K562 (cell line): ENCODE data around the gene FAM131C. TPM values are rescaled to one million over a fixed set of nuclear protein-coding genes. Genes with fewer than 3 reads are reported as not detected.

Experiments used
- ATAC-seq: fragments of 200-7000 bp; cut with Tn5 transposase; 3 replicates; pipeline ENCODE4 v1.9.1; 2020; ENCODE audit warnings: moderate library complexity
- BruUV-seq: library from RNA; stranded (reverse); fragments of 400-500 nt; replicated peaks from 2 replicates; lab custom pipeline; 2021; lab: Mats Ljungman, UMichigan
- CTCF ChIA-PET: fragments of 300-600 bp; formaldehyde crosslinking; extraction: SDS; loops from one replicate; lab custom pipeline; 2021; ENCODE audit warnings: low intra/inter-chr PET ratio; lab: Yijun Ruan, JAX
- POLR2A ChIA-PET: fragments of 300-600, 350-650 bp; sonication (Branson Sonifier 250); formaldehyde crosslinking; extraction: SDS; loops from one replicate; lab custom pipeline; 2021; ENCODE audit warnings: antibody characterized with exemption, inconsistent platforms; lab: Yijun Ruan, JAX
- DNase-seq, 4 experiments: peaks; one replicate each; pipeline versions ENCODE4 v3.0.0 to v3.0.0-alpha.2; 2011 to 2018; ENCODE audit warnings: low spot score in 3 of 4, mixed read lengths in 3 of 4; ENCODE audit errors: extremely low read depth in 1 of 4
- FAIRE-seq: peaks from 2 replicates; lab custom pipeline; 2011; peaks lifted over from hg19 to GRCh38; lab: Jason Lieb, UNC
- H2AFZ ChIP-seq: 2 replicates; pipeline ENCODE4 v1.6.0; 2011; ENCODE audit warnings: low read depth, low read length, control low read depth, inconsistent platforms
- H3K27ac ChIP-seq: fragments of 200-600 bp; 3 replicates; pipeline ENCODE4 v1.8.0; 2011; ENCODE audit warnings: low read depth, mild to moderate bottlenecking, control low read depth, inconsistent platforms, low read length, moderate library complexity, mixed read lengths; ENCODE audit errors: extremely low read depth
- H3K27me3 ChIP-seq, 2 experiments: fragments of 300-600 bp in 1 of 2; 2 replicates in 1 of 2; 3 replicates in 1 of 2; pipeline versions ENCODE4 v1.6.0 to v1.8.0; 2011; ENCODE audit warnings: inconsistent platforms in 2 of 2, low read length in 2 of 2, mild to moderate bottlenecking in 1 of 2, mixed read lengths in 1 of 2, moderate library complexity in 1 of 2; ENCODE audit not compliant: control insufficient read depth in 2 of 2, insufficient read depth in 2 of 2
- H3K36me3 ChIP-seq: fragments of 300-600 bp; 3 replicates; pipeline ENCODE4 v1.8.0; 2011; ENCODE audit warnings: mild to moderate bottlenecking, low read length, inconsistent platforms; ENCODE audit not compliant: control insufficient read depth, insufficient read depth
- H3K4me1 ChIP-seq, 2 experiments: fragments of 200-600 bp in 1 of 2; replicated peaks in 1 of 2; 2 replicates in 1 of 2; 3 replicates in 1 of 2; pipeline versions ENCODE4 v1.5.1 to v1.8.0; 2011; ENCODE audit warnings: inconsistent platforms in 2 of 2, low read length in 2 of 2, mild to moderate bottlenecking in 1 of 2, mixed read lengths in 1 of 2, moderate library complexity in 1 of 2; ENCODE audit not compliant: control insufficient read depth in 2 of 2, insufficient read depth in 2 of 2
- H3K4me2 ChIP-seq: 2 replicates; pipeline ENCODE4 v1.6.1; 2011; ENCODE audit warnings: low read length, control low read depth, inconsistent platforms, mixed read lengths; ENCODE audit not compliant: insufficient read depth
- H3K4me3 ChIP-seq: fragments of 200-600 bp; sonication (generic), shearing (Covaris generic); 2 replicates; pipeline ENCODE4 v1.5.1; 2016; ENCODE audit warnings: control low read depth, inconsistent platforms
- H3K79me2 ChIP-seq: fragments of 200-600 bp; 3 replicates; pipeline ENCODE4 v1.8.0; 2011; ENCODE audit warnings: low read length, inconsistent platforms; ENCODE audit not compliant: control insufficient read depth, insufficient read depth
- H3K9ac ChIP-seq, 2 experiments: 2 replicates each; pipeline versions ENCODE4 v1.6.0 to v1.6.1; 2011; ENCODE audit warnings: low read depth in 2 of 2, low read length in 2 of 2, control low read depth in 1 of 2, inconsistent platforms in 1 of 2, mild to moderate bottlenecking in 1 of 2, mixed read lengths in 1 of 2; ENCODE audit not compliant: insufficient read depth in 1 of 2
- H3K9me1 ChIP-seq: one replicate; pipeline ENCODE4 v1.6.0; 2011; ENCODE audit warnings: inconsistent platforms, mild to moderate bottlenecking, low read length, moderate library complexity; ENCODE audit not compliant: control insufficient read depth, insufficient read depth
- H3K9me3 ChIP-seq: replicated peaks from 2 replicates; pipeline ENCODE4 v1.5.1; 2011; ENCODE audit warnings: low read depth, low read length, inconsistent platforms; ENCODE audit not compliant: control insufficient read depth, insufficient read depth
- H4K20me1 ChIP-seq: replicated peaks from 2 replicates; pipeline ENCODE4 v1.6.1; 2011; ENCODE audit warnings: low read length, inconsistent platforms, mixed read lengths; ENCODE audit not compliant: control insufficient read depth, insufficient read depth
- ETS2 ChIP-seq: IDR thresholded peaks from 2 replicates; pipeline ENCODE4 v1.6.1; 2016; ENCODE audit warnings: borderline replicate concordance, missing genetic modification characterization, mild to moderate bottlenecking, moderate library complexity, missing compliant biosample characterization; ENCODE audit not compliant: poor library complexity, severe bottlenecking
- FOSL1 ChIP-seq: fragments of 200-800 bp; sonication (Bioruptor generic); conservative IDR thresholded peaks from 2 replicates; pipeline ENCODE4 v1.6.1; 2016; ENCODE audit warnings: missing genetic modification characterization, missing compliant biosample characterization
- FOXJ2 ChIP-seq: fragments of 200-800 bp; sonication (Bioruptor generic); IDR thresholded peaks from 2 replicates; pipeline ENCODE4 v1.6.1; 2016; ENCODE audit warnings: missing genetic modification characterization, missing compliant biosample characterization
- GATAD2A ChIP-seq: fragments of 450-650 bp; IDR thresholded peaks from 2 replicates; pipeline ENCODE4 v1.6.1; 2017
- JUN ChIP-seq, 2 experiments: sonication (generic) in 1 of 2; formaldehyde crosslinking in 1 of 2; IDR thresholded peaks; 2 replicates each; pipeline versions ENCODE4 v1.6.1 to v1.8.0; 2012 to 2022; ENCODE audit warnings: borderline replicate concordance in 2 of 2, mild to moderate bottlenecking in 2 of 2, improper control_type of control experiment in 1 of 2, low read depth in 1 of 2, low read length in 1 of 2, missing genetic modification reagents in 1 of 2
- KDM1A ChIP-seq, 2 experiments: fragments of 450-650 bp; IDR thresholded peaks; 2 replicates each; pipeline ENCODE4 v1.6.1; 2016; ENCODE audit warnings: mild to moderate bottlenecking in 2 of 2
- NFE2L1 ChIP-seq: fragments of 450-650 bp; IDR thresholded peaks from 2 replicates; pipeline ENCODE4 v1.6.1; 2016; ENCODE audit warnings: missing genetic modification characterization, low read depth, mild to moderate bottlenecking, missing compliant biosample characterization, moderate library complexity, borderline replicate concordance
- NFRKB ChIP-seq: fragments of 450-650 bp; IDR thresholded peaks from 2 replicates; pipeline ENCODE4 v1.6.1; 2016; ENCODE audit warnings: low read depth
- RFX1 ChIP-seq: fragments of 450-650 bp; IDR thresholded peaks from 2 replicates; pipeline ENCODE4 v1.6.1; 2016; ENCODE audit warnings: mild to moderate bottlenecking, moderate library complexity
- ZNF324 ChIP-seq: fragments of 250-450 bp; sonication (Bioruptor Pico); IDR thresholded peaks from 2 replicates; pipeline ENCODE4 v1.4.0; 2020; ENCODE audit warnings: mild to moderate bottlenecking
- ZNF436 ChIP-seq: fragments of 250-450, 450-650 bp; sonication (Bioruptor Pico); formaldehyde crosslinking; IDR thresholded peaks from 2 replicates; pipeline ENCODE4 v1.7.0; 2020; ENCODE audit warnings: mild to moderate bottlenecking
- ZNF57 ChIP-seq: fragments of 450-650 bp; formaldehyde crosslinking; IDR thresholded peaks from 2 replicates; pipeline ENCODE4 v1.4.0; 2020; ENCODE audit warnings: mild to moderate bottlenecking, moderate library complexity
- ZNF583 ChIP-seq: fragments of 250-450 bp; sonication (Bioruptor Pico); IDR thresholded peaks from 2 replicates; pipeline ENCODE4 v1.4.0; 2020
- ZNF766 ChIP-seq: fragments of 200-800 bp; sonication (Bioruptor generic); conservative IDR thresholded peaks from 2 replicates; pipeline ENCODE4 v1.6.1; 2016; ENCODE audit warnings: missing genetic modification characterization, missing compliant biosample characterization
- WGBS: fragments of 100-300 bp; shearing (Covaris generic); methylation state at CpG from one replicate; pipeline ENCODE4 v1.1.6; 2016; ENCODE audit warnings: low coverage, mixed read lengths; ENCODE audit not compliant: insufficient coverage; ENCODE audit errors: missing lambda C conversion rate; 5-methylcytosine and 5-hydroxymethylcytosine counted together
- in situ Hi-C: fragments of 300-500 bp; cut with MboI; formaldehyde crosslinking; loops from 4 replicates; pipeline ENCODE4 v1.15.0; 2018; ENCODE audit warnings: inconsistent platforms, mixed read lengths
- intact Hi-C: fragments of 100-400 bp; cut with micrococcal nuclease; formaldehyde crosslinking; loops from 2 replicates; pipeline ENCODE4 v1.14.2; 2022
- polyA plus RNA-seq, 8 experiments: library from polyadenylated mRNA; depleted of rRNA in 4 of 8; stranded (reverse) in 5 of 8; unstranded in 3 of 8; fragments of >200 nt; fragmentation: Nextera tagmentation in 2 of 8; fragmentation: Illumina TruSeq in 1 of 8; extraction: Ambion mirVana in 2 of 8; extraction: Trizol in 1 of 8; gene quantifications; 2 replicates each; pipeline versions ENCODE4 v1.2.1 to v1.2.3, GENCODE V29; 2011 to 2014; ENCODE audit warnings: inconsistent platforms in 1 of 8, missing spikeins in 1 of 8
- total RNA-seq, 7 experiments: library from RNA; depleted of rRNA in 6 of 7; stranded (reverse); fragments of >200 nt in 6 of 7; fragmentation: Illumina TruSeq in 2 of 7; extraction: Trizol in 2 of 7; gene quantifications; 2 replicates each; pipeline versions ENCODE4 v1.2.1 to v1.2.3, GENCODE V29; 2011 to 2021; ENCODE audit warnings: low replicate concordance in 1 of 7
- TF ChIP-seq, protein P1 (sequence below): fragments of 450-650 bp; conservative IDR thresholded peaks from 2 replicates; pipeline ENCODE4 v1.6.1; 2016; ENCODE audit warnings: missing genetic modification characterization, low read depth, mild to moderate bottlenecking, control low read depth, missing compliant biosample characterization
- TF ChIP-seq, protein P2 (sequence below): fragments of 250-450 bp; sonication (Bioruptor Pico); IDR thresholded peaks from 2 replicates; pipeline ENCODE4 v1.4.0; 2020

Gene FAM131C
- total and polyA plus RNA-seq, 9 of the 15 experiments (the other 6 are each of a cell fraction or from before 2014, with no cell fraction given) = 0.10 to 0.29 (median 0.16) TPM; not detected in 6

DNA sequence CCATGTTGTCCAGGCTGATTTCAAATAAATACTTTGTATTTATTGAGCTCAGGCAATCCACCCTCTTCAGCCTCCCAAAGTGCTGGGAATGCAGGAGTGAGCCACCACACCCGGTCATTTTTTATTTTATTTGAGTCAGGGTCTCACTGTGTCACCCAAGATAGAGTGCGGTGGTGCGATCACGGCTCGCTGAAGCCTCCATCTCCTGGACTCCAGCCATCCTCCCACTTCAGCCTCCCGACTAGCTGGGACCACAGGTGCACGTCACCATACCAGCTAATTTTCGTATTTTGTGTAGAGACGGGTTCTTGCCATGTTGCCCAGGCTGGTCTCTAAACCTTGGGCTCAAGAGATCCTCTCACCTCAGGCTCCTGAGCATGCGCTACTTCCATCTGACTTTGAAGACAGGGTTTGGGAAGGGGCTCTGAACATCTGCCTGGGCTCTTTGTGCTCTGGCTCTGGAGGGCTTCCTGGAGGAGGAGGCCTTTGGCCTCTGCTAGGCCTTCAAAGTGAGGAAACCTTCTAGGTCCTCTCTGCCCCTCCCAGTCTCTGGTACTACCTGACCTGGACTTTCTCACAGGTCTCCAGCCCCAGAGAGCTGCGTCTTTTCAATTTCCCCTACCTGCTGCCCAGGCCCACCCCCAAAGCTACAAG is 61.4 kb downstream of the FAM131C start:
- no peaks in the 10 kb centered on the region for H3K36me3 ChIP-seq
- H4K20me1 ChIP-seq = no peaks in the 10 kb centered on the region
- peak overlapping the region; percentile 66 to 90 for H3K9ac ChIP-seq
- H3K27ac ChIP-seq = peak overlapping the region; percentile 79
- peaks cover 40 to 54% of the 10 kb centered on the region in 2 experiments for H3K4me1 ChIP-seq
- CTCF ChIA-PET = interaction anchor here (6.1 kb wide), 1 partner anchor 43 kb away, joined by 53 read pairs; no protein-coding TSS in a partner anchor
- H3K27me3 ChIP-seq = no peaks in the 10 kb centered on the region
- no peak for ATAC-seq
- no peaks in the 10 kb centered on the region for H3K79me2 ChIP-seq
- H2AFZ ChIP-seq = peak overlapping the region; percentile 88
- peak overlapping the region; percentile 76 for H3K4me2 ChIP-seq
- no peak for FAIRE-seq
- no peaks in the 10 kb centered on the region for H3K9me1 ChIP-seq
- POLR2A ChIA-PET = no interaction called here
- in situ Hi-C loops = loop anchor here (5.0 to 10.0 kb wide), 2 partner anchors 53 to 180 kb away; no protein-coding TSS in a partner anchor
- 88% methylated on average over 11 of the region's 11 CpGs for WGBS
- no peaks in the 10 kb centered on the region for H3K9me3 ChIP-seq
- BruUV-seq = no TSS peak
- peak overlapping the region; percentile 45 for H3K4me3 ChIP-seq
- intact Hi-C loops = no loop called here
- no peak for DNase-seq
- TF ChIP-seq ETS2 (tag) (no peak), ZNF324 (CRISPR knock-in tag) (no peak), JUN (IDR thresholded peaks at IDR 0.05; ENCODE audit: borderline replicate concordance, low read depth, low read length) (no peak), JUN (CRISPR knock-in tag; IDR thresholded peaks at IDR 0.05; ENCODE audit: borderline replicate concordance) (0 out of 2 replicates have a peak, but pooled peaks have one; percentile 19), GATAD2A (no peak), ZNF583 (CRISPR knock-in tag) (no peak), FOSL1 (tag) (no peak), RFX1 (no peak), NFE2L1 (no peak), ZNF436 (CRISPR knock-in tag) (peak; percentile 97), FOXJ2 (no peak), ZNF57 (CRISPR knock-in tag) (no peak), KDM1A (IDR thresholded peaks at IDR 0.05) (peak; percentile 65 to 88), ZNF766 (CRISPR knock-in tag) (no peak), NFRKB (no peak)
- TF ChIP-seq, protein P1, sequence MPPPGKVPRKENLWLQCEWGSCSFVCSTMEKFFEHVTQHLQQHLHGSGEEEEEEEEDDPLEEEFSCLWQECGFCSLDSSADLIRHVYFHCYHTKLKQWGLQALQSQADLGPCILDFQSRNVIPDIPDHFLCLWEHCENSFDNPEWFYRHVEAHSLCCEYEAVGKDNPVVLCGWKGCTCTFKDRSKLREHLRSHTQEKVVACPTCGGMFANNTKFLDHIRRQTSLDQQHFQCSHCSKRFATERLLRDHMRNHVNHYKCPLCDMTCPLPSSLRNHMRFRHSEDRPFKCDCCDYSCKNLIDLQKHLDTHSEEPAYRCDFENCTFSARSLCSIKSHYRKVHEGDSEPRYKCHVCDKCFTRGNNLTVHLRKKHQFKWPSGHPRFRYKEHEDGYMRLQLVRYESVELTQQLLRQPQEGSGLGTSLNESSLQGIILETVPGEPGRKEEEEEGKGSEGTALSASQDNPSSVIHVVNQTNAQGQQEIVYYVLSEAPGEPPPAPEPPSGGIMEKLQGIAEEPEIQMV (tag) = no peak
- TF ChIP-seq, protein P2, sequence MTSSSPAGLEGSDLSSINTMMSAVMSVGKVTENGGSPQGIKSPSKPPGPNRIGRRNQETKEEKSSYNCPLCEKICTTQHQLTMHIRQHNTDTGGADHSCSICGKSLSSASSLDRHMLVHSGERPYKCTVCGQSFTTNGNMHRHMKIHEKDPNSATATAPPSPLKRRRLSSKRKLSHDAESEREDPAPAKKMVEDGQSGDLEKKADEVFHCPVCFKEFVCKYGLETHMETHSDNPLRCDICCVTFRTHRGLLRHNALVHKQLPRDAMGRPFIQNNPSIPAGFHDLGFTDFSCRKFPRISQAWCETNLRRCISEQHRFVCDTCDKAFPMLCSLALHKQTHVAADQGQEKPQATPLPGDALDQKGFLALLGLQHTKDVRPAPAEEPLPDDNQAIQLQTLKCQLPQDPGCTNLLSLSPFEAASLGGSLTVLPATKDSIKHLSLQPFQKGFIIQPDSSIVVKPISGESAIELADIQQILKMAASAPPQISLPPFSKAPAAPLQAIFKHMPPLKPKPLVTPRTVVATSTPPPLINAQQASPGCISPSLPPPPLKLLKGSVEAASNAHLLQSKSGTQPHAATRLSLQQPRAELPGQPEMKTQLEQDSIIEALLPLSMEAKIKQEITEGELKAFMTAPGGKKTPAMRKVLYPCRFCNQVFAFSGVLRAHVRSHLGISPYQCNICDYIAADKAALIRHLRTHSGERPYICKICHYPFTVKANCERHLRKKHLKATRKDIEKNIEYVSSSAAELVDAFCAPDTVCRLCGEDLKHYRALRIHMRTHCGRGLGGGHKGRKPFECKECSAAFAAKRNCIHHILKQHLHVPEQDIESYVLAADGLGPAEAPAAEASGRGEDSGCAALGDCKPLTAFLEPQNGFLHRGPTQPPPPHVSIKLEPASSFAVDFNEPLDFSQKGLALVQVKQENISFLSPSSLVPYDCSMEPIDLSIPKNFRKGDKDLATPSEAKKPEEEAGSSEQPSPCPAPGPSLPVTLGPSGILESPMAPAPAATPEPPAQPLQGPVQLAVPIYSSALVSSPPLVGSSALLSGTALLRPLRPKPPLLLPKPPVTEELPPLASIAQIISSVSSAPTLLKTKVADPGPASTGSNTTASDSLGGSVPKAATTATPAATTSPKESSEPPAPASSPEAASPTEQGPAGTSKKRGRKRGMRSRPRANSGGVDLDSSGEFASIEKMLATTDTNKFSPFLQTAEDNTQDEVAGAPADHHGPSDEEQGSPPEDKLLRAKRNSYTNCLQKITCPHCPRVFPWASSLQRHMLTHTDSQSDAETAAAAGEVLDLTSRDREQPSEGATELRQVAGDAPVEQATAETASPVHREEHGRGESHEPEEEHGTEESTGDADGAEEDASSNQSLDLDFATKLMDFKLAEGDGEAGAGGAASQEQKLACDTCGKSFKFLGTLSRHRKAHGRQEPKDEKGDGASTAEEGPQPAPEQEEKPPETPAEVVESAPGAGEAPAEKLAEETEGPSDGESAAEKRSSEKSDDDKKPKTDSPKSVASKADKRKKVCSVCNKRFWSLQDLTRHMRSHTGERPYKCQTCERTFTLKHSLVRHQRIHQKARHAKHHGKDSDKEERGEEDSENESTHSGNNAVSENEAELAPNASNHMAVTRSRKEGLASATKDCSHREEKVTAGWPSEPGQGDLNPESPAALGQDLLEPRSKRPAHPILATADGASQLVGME (CRISPR knock-in tag) = no peak
